Stimulated activated naive CD8-positive, alpha-beta T cell treated with anti-CD3 and anti-CD28 coated beads, Interleukin-15, amount 100 ng/mL, for 72 hours (primary cell): ENCODE results near the gene CDKL5.
"Not testable (repeated sequence)": the region's sequence is repeated elsewhere in the genome, so short reads cannot be mapped to it uniquely, and the experiment has no call there.

Source experiments
- ATAC-seq: fragments of 150-1000 bp; cut with Tn5 transposase; 2 replicates; pipeline ENCODE4 v1.10.0; 2021; ENCODE audit warnings: mild to moderate bottlenecking, moderate library complexity
- DNase-seq, 2 donors: peaks; one replicate each; pipeline ENCODE4 v3.0.0; 2021 to 2022
- H3K27ac Mint-ChIP-seq, 2 donors: one replicate each; pipeline ENCODE4 v1.8.0; 2022; ENCODE audit warnings: mild to moderate bottlenecking in 2 of 2, mixed read lengths in 2 of 2, moderate library complexity in 2 of 2
- H3K27me3 Mint-ChIP-seq: one replicate; pipeline ENCODE4 v1.8.0; 2022; ENCODE audit warnings: mixed read lengths
- H3K4me1 Mint-ChIP-seq: one replicate; pipeline ENCODE4 v1.8.0; 2022; ENCODE audit warnings: mild to moderate bottlenecking, mixed read lengths
- H3K4me3 Mint-ChIP-seq, 2 donors: one replicate each; pipeline ENCODE4 v1.8.0; 2022; ENCODE audit warnings: mild to moderate bottlenecking in 2 of 2, mixed read lengths in 2 of 2, moderate library complexity in 1 of 2
- H3K9me3 Mint-ChIP-seq, 2 donors: one replicate each; pipeline ENCODE4 v1.8.0; 2022; ENCODE audit warnings: mixed read lengths in 2 of 2

Gene CDKL5

GRCh38 chrX:18579495-18579894 is 154.1 kb downstream of the CDKL5 start:
- ATAC-seq = no peak
- Mint-ChIP-seq H3K9me3 (no peaks in the 10 kb centered on the region), H3K27ac (no peak overlapping the region), H3K27me3 (no peaks in the 10 kb centered on the region), H3K4me3 (no peak overlapping the region), H3K4me1 (no peaks in the 10 kb centered on the region)
- DNase-seq = no peak

GRCh38 chrX:18582910-18583493 is 157.6 kb downstream of the CDKL5 start:
- Mint-ChIP-seq H3K9me3 (no peaks in the 10 kb centered on the region), H3K27me3 (no peaks in the 10 kb centered on the region), H3K4me3 (no peak overlapping the region), H3K27ac (no peak overlapping the region), H3K4me1 (no peaks in the 10 kb centered on the region)
- ATAC-seq (no peak), DNase-seq (no peak)

GRCh38 chrX:18589292-18589691 is 163.9 kb downstream of the CDKL5 start:
- not testable (repeated sequence) for H3K27ac Mint-ChIP-seq, H3K27me3 Mint-ChIP-seq, ATAC-seq, DNase-seq, H3K9me3 Mint-ChIP-seq, H3K4me1 Mint-ChIP-seq, H3K4me3 Mint-ChIP-seq

GRCh38 chrX:18591834-18592233 is 166.4 kb downstream of the CDKL5 start:
- H3K4me1 Mint-ChIP-seq = no peaks in the 10 kb centered on the region
- H3K27ac Mint-ChIP-seq = no peak overlapping the region
- no peak for DNase-seq
- no peak for ATAC-seq
- no peaks in the 10 kb centered on the region for H3K27me3 Mint-ChIP-seq
- H3K4me3 Mint-ChIP-seq = no peak overlapping the region
- H3K9me3 Mint-ChIP-seq = no peaks in the 10 kb centered on the region

GRCh38 chrX:18594079-18594478 is 168.7 kb downstream of the CDKL5 start:
- Mint-ChIP-seq H3K4me3 (no peak overlapping the region), H3K4me1 (no peaks in the 10 kb centered on the region), H3K9me3 (no peaks in the 10 kb centered on the region), H3K27ac (no peak overlapping the region), H3K27me3 (no peaks in the 10 kb centered on the region)
- ATAC-seq (no peak), DNase-seq (no peak)

- no peak overlapping the region for H3K27ac Mint-ChIP-seq
- H3K27me3 Mint-ChIP-seq = no peaks in the 10 kb centered on the region
- ATAC-seq = no peak
- H3K4me3 Mint-ChIP-seq = no peak overlapping the region
- DNase-seq = no peak
- H3K9me3 Mint-ChIP-seq = no peaks in the 10 kb centered on the region
- H3K4me1 Mint-ChIP-seq = no peaks in the 10 kb centered on the region
Measured at GRCh38 chrX:18596096-18596495, 170.7 kb downstream of the CDKL5 start.

GRCh38 chrX:18598413-18598812 is 173.0 kb downstream of the CDKL5 start:
- no peak for ATAC-seq
- Mint-ChIP-seq H3K4me1 (no peaks in the 10 kb centered on the region), H3K27ac (no peak overlapping the region)

GRCh38 chrX:18607966-18608365 is 182.6 kb downstream of the CDKL5 start:
- no peaks in the 10 kb centered on the region for H3K4me1 Mint-ChIP-seq

More at GRCh38 chrX:18598413-18598812, 173.0 kb downstream of the CDKL5 start:
- no peak for DNase-seq
- no peaks in the 10 kb centered on the region for H3K9me3 Mint-ChIP-seq
- H3K27me3 Mint-ChIP-seq = no peaks in the 10 kb centered on the region
- H3K4me3 Mint-ChIP-seq = no peak overlapping the region

GRCh38 chrX:18613930-18614639 is 188.7 kb downstream of the CDKL5 start:
- DNase-seq = no peak
- Mint-ChIP-seq H3K27ac (no peak overlapping the region), H3K27me3 (no peaks in the 10 kb centered on the region), H3K4me3 (no peak overlapping the region), H3K9me3 (no peaks in the 10 kb centered on the region), H3K4me1 (no peaks in the 10 kb centered on the region)
- ATAC-seq = no peak

More at GRCh38 chrX:18607966-18608365, 182.6 kb downstream of the CDKL5 start:
- DNase-seq = no peak
- no peak for ATAC-seq
- Mint-ChIP-seq H3K27ac (no peak overlapping the region), H3K9me3 (no peaks in the 10 kb centered on the region), H3K27me3 (no peaks in the 10 kb centered on the region), H3K4me3 (no peak overlapping the region)

- Mint-ChIP-seq H3K9me3 (no peaks in the 10 kb centered on the region), H3K4me3 (no peak overlapping the region), H3K4me1 (no peaks in the 10 kb centered on the region), H3K27ac (peak overlapping the region in 1 of 2 donors; percentile 50), H3K27me3 (no peaks in the 10 kb centered on the region)
- DNase-seq (no peak), ATAC-seq (no peak)
Measured at GRCh38 chrX:18616688-18617406, 191.4 kb downstream of the CDKL5 start.

- H3K4me1 Mint-ChIP-seq = no peaks in the 10 kb centered on the region
- no peak for DNase-seq
- no peak for ATAC-seq
- H3K27ac Mint-ChIP-seq = no peak overlapping the region
- no peaks in the 10 kb centered on the region for H3K9me3 Mint-ChIP-seq
- H3K27me3 Mint-ChIP-seq = no peaks in the 10 kb centered on the region
- no peak overlapping the region for H3K4me3 Mint-ChIP-seq
Measured at GRCh38 chrX:18617407-18617750, 192.0 kb downstream of the CDKL5 start.

- ATAC-seq (no peak), DNase-seq (no peak)
- no peak overlapping the region for H3K27ac Mint-ChIP-seq
- H3K9me3 Mint-ChIP-seq = no peaks in the 10 kb centered on the region
- no peaks in the 10 kb centered on the region for H3K27me3 Mint-ChIP-seq
- H3K4me1 Mint-ChIP-seq = no peaks in the 10 kb centered on the region
- no peak overlapping the region for H3K4me3 Mint-ChIP-seq
Measured at GRCh38 chrX:18619288-18619687, 193.9 kb downstream of the CDKL5 start.

GRCh38 chrX:18620349-18620748 is 194.9 kb downstream of the CDKL5 start:
- H3K27me3 Mint-ChIP-seq = no peaks in the 10 kb centered on the region
- DNase-seq = no peak
- no peaks in the 10 kb centered on the region for H3K4me1 Mint-ChIP-seq
- no peak overlapping the region for H3K4me3 Mint-ChIP-seq
- no peak overlapping the region for H3K27ac Mint-ChIP-seq
- ATAC-seq = no peak
- H3K9me3 Mint-ChIP-seq = no peaks in the 10 kb centered on the region

GRCh38 chrX:18624599-18624998 is 199.2 kb downstream of the CDKL5 start:
- no peaks in the 10 kb centered on the region for H3K27me3 Mint-ChIP-seq
- H3K4me1 Mint-ChIP-seq = no peaks in the 10 kb centered on the region
- no peak overlapping the region for H3K27ac Mint-ChIP-seq
- ATAC-seq (no peak), DNase-seq (no peak)
- H3K4me3 Mint-ChIP-seq = no peak overlapping the region
- no peaks in the 10 kb centered on the region for H3K9me3 Mint-ChIP-seq

- DNase-seq (no peak), ATAC-seq (no peak)
- Mint-ChIP-seq H3K4me1 (no peaks in the 10 kb centered on the region), H3K9me3 (no peaks in the 10 kb centered on the region), H3K27ac (no peak overlapping the region), H3K27me3 (no peaks in the 10 kb centered on the region), H3K4me3 (no peak overlapping the region)
Measured at GRCh38 chrX:18630934-18631333, 205.5 kb downstream of the CDKL5 start.

- no peak overlapping the region for H3K4me3 Mint-ChIP-seq
- DNase-seq (no peak), ATAC-seq (no peak)
- H3K27ac Mint-ChIP-seq = no peak overlapping the region
- H3K4me1 Mint-ChIP-seq = no peaks in the 10 kb centered on the region
- H3K27me3 Mint-ChIP-seq = no peaks in the 10 kb centered on the region
- H3K9me3 Mint-ChIP-seq = no peaks in the 10 kb centered on the region
Measured at GRCh38 chrX:18638398-18638797, 213.0 kb downstream of the CDKL5 start.
